Thymus (tissue), 11 donors: ENCODE measurements around the gene ARHGAP24. TPM values are rescaled to one million over a fixed set of nuclear protein-coding genes. Genes with fewer than 3 reads are reported as not detected.
"Not testable (repeated sequence)": the region's sequence is repeated elsewhere in the genome, so short reads cannot be mapped to it uniquely, and the experiment has no call there.

Source experiments
- DNase-seq, 9 donors: peaks; one replicate each; pipeline ENCODE4 v3.0.0-alpha.2; 2013; ENCODE audit warnings: low spot score in 9 of 9, low read depth in 6 of 9, missing footprints in 1 of 9
- H3K27ac ChIP-seq, 2 donors: one replicate each; pipeline ENCODE4 v1.5.1; 2013; ENCODE audit warnings: control low read depth in 1 of 2, low read depth in 1 of 2, low read length in 1 of 2, mild to moderate bottlenecking in 1 of 2, moderate library complexity in 1 of 2
- H3K27me3 ChIP-seq, 2 donors: one replicate each; pipeline ENCODE4 v1.5.1; 2013; ENCODE audit warnings: low read length in 1 of 2; ENCODE audit not compliant: control insufficient read depth in 2 of 2, insufficient read depth in 1 of 2
- H3K36me3 ChIP-seq, 2 donors: one replicate each; pipeline ENCODE4 v1.5.1; 2013; ENCODE audit warnings: low read length in 1 of 2, mild to moderate bottlenecking in 1 of 2, moderate library complexity in 1 of 2; ENCODE audit not compliant: control insufficient read depth in 2 of 2, insufficient read depth in 2 of 2
- H3K4me1 ChIP-seq, 2 donors: one replicate each; pipeline ENCODE4 v1.5.1; 2013; ENCODE audit warnings: low read length in 2 of 2; ENCODE audit not compliant: control insufficient read depth in 2 of 2, insufficient read depth in 2 of 2
- H3K4me3 ChIP-seq, 2 donors: one replicate each; pipeline ENCODE4 v1.5.1; 2013; ENCODE audit warnings: low read length in 2 of 2, control low read depth in 1 of 2, mild to moderate bottlenecking in 1 of 2
- H3K9me3 ChIP-seq, 2 donors: one replicate each; pipeline ENCODE4 v1.5.1; 2013; ENCODE audit warnings: low read length in 1 of 2, mild to moderate bottlenecking in 1 of 2; ENCODE audit not compliant: control insufficient read depth in 2 of 2, insufficient read depth in 1 of 2
- WGBS: extraction: QIAGEN DNeasy Blood & Tissue Kit; methylation state at CpG from one replicate; pipeline ENCODE4 v1.1.7; 2013; 5-methylcytosine and 5-hydroxymethylcytosine counted together
- polyA plus RNA-seq: library from polyadenylated mRNA; stranded (reverse); fragments of 200-250 nt; gene quantifications from one replicate; pipeline ENCODE4 v1.2.3, GENCODE V29; 2013
- total RNA-seq: library from RNA; stranded (reverse); fragments of 120-200 nt; gene quantifications from one replicate; pipeline ENCODE4 v1.2.4, GENCODE V29; 2013
- donor health status: healthy.

The ARHGAP24 gene
- total and polyA plus RNA-seq, 2 donors = 10.0 to 18.2 TPM

- 95% methylated on average over 5 of the region's 5 CpGs for WGBS
- Histone ChIP-seq H3K27ac (no peak overlapping the region), H3K36me3 (no peaks in the 10 kb centered on the region)
Observed at GRCh38 chr4:85509882-85510631, 35.1 kb downstream of the ARHGAP24 start.

GRCh38 chr4:85510632-85510984, 35.7 kb downstream of the ARHGAP24 start:
- Histone ChIP-seq H3K27ac (no peak overlapping the region), H3K4me1 (no peaks in the 10 kb centered on the region), H3K9me3 (no peaks in the 10 kb centered on the region), H3K27me3 (no peaks in the 10 kb centered on the region), H3K4me3 (no peak overlapping the region), H3K36me3 (no peaks in the 10 kb centered on the region)
- no peak for DNase-seq
- WGBS = 96% methylated on average over 3 of the region's 3 CpGs

More at GRCh38 chr4:85509882-85510631, 35.1 kb downstream of the ARHGAP24 start:
- no peak for DNase-seq
- H3K27me3 ChIP-seq = no peaks in the 10 kb centered on the region
- no peak overlapping the region for H3K4me3 ChIP-seq
- H3K9me3 ChIP-seq = no peaks in the 10 kb centered on the region
- no peaks in the 10 kb centered on the region for H3K4me1 ChIP-seq

- Histone ChIP-seq H3K4me3 (no peak overlapping the region), H3K9me3 (no peaks in the 10 kb centered on the region), H3K27me3 (no peaks in the 10 kb centered on the region), H3K4me1 (no peaks in the 10 kb centered on the region), H3K27ac (no peak overlapping the region), H3K36me3 (no peaks in the 10 kb centered on the region)
- no peak for DNase-seq
- 74% methylated on average over 2 of the region's 2 CpGs for WGBS
Observed at GRCh38 chr4:85512446-85513205, 37.7 kb downstream of the ARHGAP24 start.

DNA sequence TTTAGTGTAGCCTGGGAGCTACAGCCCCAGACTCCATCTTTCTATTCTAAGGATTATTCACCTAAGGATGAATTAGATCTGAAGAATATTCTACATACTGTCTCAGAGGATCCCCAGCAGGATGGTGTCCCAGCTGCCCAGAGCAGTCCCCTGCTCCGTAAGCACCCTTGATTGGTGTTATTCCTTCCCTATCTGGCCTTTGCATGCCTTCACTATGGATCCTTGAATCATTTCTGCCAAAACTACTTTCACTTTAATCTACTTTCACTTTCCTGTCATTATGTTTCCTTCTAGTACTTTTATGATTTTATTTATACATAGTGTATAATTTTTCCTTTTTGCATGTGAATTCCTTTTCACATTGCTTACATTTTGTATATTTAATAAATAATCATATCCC, 39.2 kb downstream of the ARHGAP24 start:
- no peak overlapping the region for H3K27ac ChIP-seq
- no peaks in the 10 kb centered on the region for H3K36me3 ChIP-seq
- H3K27me3 ChIP-seq = no peaks in the 10 kb centered on the region
- no peaks in the 10 kb centered on the region for H3K4me1 ChIP-seq
- no peaks in the 10 kb centered on the region for H3K9me3 ChIP-seq
- DNase-seq = no peak
- 79% methylated on average over 1 of the region's 1 CpG for WGBS
- H3K4me3 ChIP-seq = no peak overlapping the region

DNA sequence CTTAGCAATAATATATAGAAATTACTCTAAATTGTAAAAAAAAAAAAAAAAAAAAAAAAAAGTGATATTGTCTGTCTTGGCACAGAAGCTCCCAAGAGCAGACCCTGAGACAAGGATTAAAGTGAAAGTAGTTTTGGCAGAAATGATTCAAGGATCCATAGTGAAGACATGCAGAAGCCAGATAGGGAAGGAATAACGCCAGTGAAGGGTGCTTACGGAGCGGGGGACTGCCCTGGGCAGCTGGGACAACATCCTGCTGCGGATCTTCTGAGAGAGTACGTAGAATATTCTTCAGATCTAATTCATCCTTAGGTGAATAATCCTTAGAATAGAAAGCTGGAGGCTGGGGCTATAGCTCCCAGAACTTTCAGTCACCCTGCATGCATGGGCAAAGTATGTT, 39.8 kb downstream of the ARHGAP24 start:
- Histone ChIP-seq H3K27me3 (no peaks in the 10 kb centered on the region), H3K4me1 (no peaks in the 10 kb centered on the region), H3K9me3 (no peaks in the 10 kb centered on the region), H3K27ac (no peak overlapping the region), H3K36me3 (no peaks in the 10 kb centered on the region), H3K4me3 (no peak overlapping the region)
- DNase-seq = no peak
- 94% methylated on average over 5 of the region's 5 CpGs for WGBS

DNA sequence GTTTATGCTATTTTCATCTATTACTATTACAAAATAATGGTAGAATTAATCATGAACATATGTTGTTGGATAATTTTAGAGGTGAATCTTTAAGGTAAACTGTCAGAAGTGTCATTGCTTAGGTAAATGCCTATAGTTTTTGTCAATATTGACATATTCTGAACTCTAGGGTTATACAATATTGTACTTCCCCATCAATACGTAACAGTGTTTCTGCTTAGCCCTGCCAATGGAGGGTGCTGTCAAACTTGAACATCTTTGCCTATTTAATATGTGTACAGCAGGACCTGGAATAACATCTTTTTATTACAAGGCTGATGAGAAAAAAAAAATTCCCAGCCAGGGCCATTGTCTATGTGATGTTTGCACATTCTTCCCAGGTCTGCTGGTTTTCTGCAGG, 40.8 kb downstream of the ARHGAP24 start:
- H3K27ac ChIP-seq = no peak overlapping the region
- H3K27me3 ChIP-seq = no peaks in the 10 kb centered on the region
- H3K4me1 ChIP-seq = no peaks in the 10 kb centered on the region
- H3K9me3 ChIP-seq = no peaks in the 10 kb centered on the region
- DNase-seq = no peak
- H3K4me3 ChIP-seq = no peak overlapping the region
- no peaks in the 10 kb centered on the region for H3K36me3 ChIP-seq
- WGBS = 53% methylated on average over 1 of the region's 1 CpG

GRCh38 chr4:85518526-85518925, 43.6 kb downstream of the ARHGAP24 start:
- not testable (repeated sequence) for H3K27me3 ChIP-seq, H3K9me3 ChIP-seq, H3K36me3 ChIP-seq, DNase-seq, H3K4me1 ChIP-seq, H3K27ac ChIP-seq, H3K4me3 ChIP-seq
- over 99% methylated on average over 3 of the region's 3 CpGs for WGBS

GRCh38 chr4:85520765-85521749, 46.1 kb downstream of the ARHGAP24 start:
- Histone ChIP-seq H3K9me3 (no peaks in the 10 kb centered on the region), H3K27ac (no peak overlapping the region), H3K4me3 (no peak overlapping the region), H3K36me3 (no peaks in the 10 kb centered on the region), H3K4me1 (no peaks in the 10 kb centered on the region), H3K27me3 (no peaks in the 10 kb centered on the region)
- 96% methylated on average over 5 of the region's 5 CpGs for WGBS
- DNase-seq = no peak

DNA sequence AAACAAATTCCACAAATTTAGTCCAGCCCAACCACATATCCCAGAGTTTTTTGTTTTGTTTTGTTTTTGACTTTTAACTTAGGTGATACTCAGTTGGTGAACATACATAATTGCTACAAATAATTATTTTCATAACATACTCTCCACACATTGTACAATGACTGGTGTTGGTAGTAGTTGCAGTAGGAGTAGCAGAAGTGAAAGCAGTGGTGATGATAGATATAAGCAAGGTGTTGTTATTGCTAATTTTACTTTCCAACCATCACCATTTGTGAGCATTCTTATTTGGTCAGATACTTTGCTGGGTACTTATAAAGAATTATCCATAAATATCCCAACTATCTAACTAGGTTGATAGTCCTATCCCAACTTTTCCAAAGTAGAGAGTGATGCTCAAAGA, 47.3 kb downstream of the ARHGAP24 start:
- no peaks in the 10 kb centered on the region for H3K9me3 ChIP-seq
- no peak for DNase-seq
- H3K27ac ChIP-seq = no peak overlapping the region
- H3K36me3 ChIP-seq = no peaks in the 10 kb centered on the region
- no peaks in the 10 kb centered on the region for H3K4me1 ChIP-seq
- H3K27me3 ChIP-seq = no peaks in the 10 kb centered on the region
- no peak overlapping the region for H3K4me3 ChIP-seq
